SK-N-MC (cell line): ENCODE results near the gene JADE3.

Experiments used
- EZH2 ChIP-seq: fragments of 200-600 bp; sonication (generic); IDR thresholded peaks from one replicate; pipeline ENCODE4 v1.6.1; 2017; ENCODE audit warnings: antibody characterized with exemption
- POLR2AphosphoS5 ChIP-seq: IDR thresholded peaks from 2 replicates; pipeline ENCODE4 v1.6.1; 2012; ENCODE audit warnings: mild to moderate bottlenecking, low read depth, low read length, borderline replicate concordance

DNA sequence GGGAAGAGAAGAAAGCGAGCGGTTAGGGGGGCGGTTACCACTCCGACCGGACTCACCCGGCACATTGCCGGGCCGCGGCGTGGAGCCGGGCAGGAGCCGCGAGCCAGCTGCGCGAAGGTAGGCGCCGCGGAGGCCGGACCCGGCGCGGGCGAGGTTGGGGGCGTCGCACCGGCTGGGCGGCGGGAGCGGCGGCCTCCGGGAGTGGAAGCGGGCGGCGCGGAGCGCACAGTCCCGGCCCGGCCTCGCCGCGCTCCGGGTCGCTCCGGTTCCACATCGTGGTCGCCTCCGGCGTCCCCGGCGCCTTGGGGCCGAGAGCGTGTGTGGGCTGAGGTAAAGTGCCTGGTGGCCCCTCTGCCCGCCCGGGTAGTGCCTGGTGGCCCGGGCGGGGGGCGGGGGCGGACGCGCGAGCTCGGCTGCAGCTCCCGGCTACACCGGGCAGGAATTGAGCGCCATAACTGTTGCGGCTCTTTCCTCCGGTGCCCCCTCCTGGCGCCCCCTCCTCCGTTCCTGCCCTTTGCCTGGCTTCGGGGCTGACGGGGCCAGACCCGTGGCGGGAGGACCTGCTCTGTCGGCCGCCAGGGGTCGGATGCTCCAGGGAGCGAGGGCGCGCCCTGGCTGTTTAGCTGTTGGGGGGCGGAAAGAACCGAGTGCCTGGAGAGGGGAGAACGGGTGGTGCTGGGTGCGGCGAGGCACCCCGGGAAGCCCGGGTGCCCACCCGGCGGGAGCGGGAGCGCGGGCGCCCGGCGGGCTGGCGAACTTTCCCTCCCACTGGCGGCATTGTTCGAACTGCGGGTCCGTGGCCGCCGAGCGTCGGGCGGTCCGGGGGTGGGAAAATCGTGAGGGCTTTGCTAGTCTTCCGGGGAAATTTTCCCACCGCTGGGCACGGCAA is 626 bp downstream of the JADE3 start:
- TF ChIP-seq EZH2 (no peak), POLR2AphosphoS5 (no peak)
